ENCODE data around the gene GJE1. TPM values are rescaled to one million over a fixed set of nuclear protein-coding genes. Genes with fewer than 3 reads are reported as not detected.
"Not testable (repeated sequence)": the region's sequence is repeated elsewhere in the genome, so short reads cannot be mapped to it uniquely, and the experiment has no call there.

GJE1 gene, protein sequence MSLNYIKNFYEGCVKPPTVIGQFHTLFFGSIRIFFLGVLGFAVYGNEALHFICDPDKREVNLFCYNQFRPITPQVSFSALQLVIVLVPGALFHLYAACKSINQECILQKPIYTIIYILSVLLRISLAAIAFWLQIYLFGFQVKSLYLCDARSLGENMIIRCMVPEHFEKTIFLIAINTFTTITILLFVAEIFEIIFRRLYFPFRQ
- total RNA-seq: not detected in 2 replicates
- long read RNA-seq: 0 reads

- peaks cover 4% of the 10 kb centered on the region for H3K4me1 Mint-ChIP-seq
- no peak within 1 kb of the TSS for H3K4me3 Mint-ChIP-seq
- no peak within 1 kb of the TSS for H3K27ac Mint-ChIP-seq (ENCODE audit: unreplicated experiment)
- no peak for TF ChIP-seq CTCF (conservative IDR thresholded peaks at IDR 0.05)
- H3K27me3 Mint-ChIP-seq (ENCODE audit: low read depth): no peaks in the 10 kb centered on the region
- H3K9me3 Mint-ChIP-seq: no peaks in the 10 kb centered on the region
- no peaks in the 10 kb centered on the region for H3K36me3 Mint-ChIP-seq (ENCODE audit: low read depth)
- DNase-seq (ENCODE audit: low read depth, low spot score): no peak
These were observed at the start of gene GJE1 for GRCh38 chr6:142132625-142133024. TSS of gene GJE1 (plus strand) at chr6:142132925. CDS start at chr6:142133159, 234 bp downstream.

- H3K27ac Mint-ChIP-seq (ENCODE audit: unreplicated experiment): no peak overlapping the region
- H3K9me3 Mint-ChIP-seq: no peaks in the 10 kb centered on the region
- peaks cover 33% of the 10 kb centered on the region for H3K27me3 Mint-ChIP-seq (ENCODE audit: low read depth)
- no peak for DNase-seq (ENCODE audit: low read depth, low spot score)
- no peaks in the 10 kb centered on the region for H3K4me1 Mint-ChIP-seq
- H3K36me3 Mint-ChIP-seq (ENCODE audit: low read depth): no peaks in the 10 kb centered on the region
- TF ChIP-seq CTCF (conservative IDR thresholded peaks at IDR 0.05): no peak
- H3K4me3 Mint-ChIP-seq: peak overlapping the region; percentile 64
These were observed 44.5 kb upstream of the GJE1 start for GRCh38 chr6:142087950-142088857.

- no peak overlapping the region for H3K27ac Mint-ChIP-seq (ENCODE audit: unreplicated experiment)
- H3K36me3 Mint-ChIP-seq (ENCODE audit: low read depth): no peaks in the 10 kb centered on the region
- peaks cover 28% of the 10 kb centered on the region for H3K27me3 Mint-ChIP-seq (ENCODE audit: low read depth)
- DNase-seq (ENCODE audit: low read depth, low spot score): no peak
- peak overlapping the region; percentile 64 for H3K4me3 Mint-ChIP-seq
- TF ChIP-seq CTCF (conservative IDR thresholded peaks at IDR 0.05): no peak
- H3K4me1 Mint-ChIP-seq: no peaks in the 10 kb centered on the region
- H3K9me3 Mint-ChIP-seq: no peaks in the 10 kb centered on the region
These were observed 43.9 kb upstream of the GJE1 start for GRCh38 chr6:142088858-142089216.

GRCh38 chr6:142104820-142105219 is 27.9 kb upstream of the GJE1 start:
- DNase-seq (ENCODE audit: low read depth, low spot score); H3K9me3 Mint-ChIP-seq; H3K4me1 Mint-ChIP-seq; H3K36me3 Mint-ChIP-seq (ENCODE audit: low read depth); H3K4me3 Mint-ChIP-seq; H3K27me3 Mint-ChIP-seq (ENCODE audit: low read depth); H3K27ac Mint-ChIP-seq (ENCODE audit: unreplicated experiment): not testable (repeated sequence)

- not testable (repeated sequence) for H3K27ac Mint-ChIP-seq (ENCODE audit: unreplicated experiment); H3K9me3 Mint-ChIP-seq; H3K4me3 Mint-ChIP-seq; H3K36me3 Mint-ChIP-seq (ENCODE audit: low read depth); DNase-seq (ENCODE audit: low read depth, low spot score); H3K27me3 Mint-ChIP-seq (ENCODE audit: low read depth); H3K4me1 Mint-ChIP-seq
These were observed 21.9 kb upstream of the GJE1 start for GRCh38 chr6:142110820-142111219.

DNA sequence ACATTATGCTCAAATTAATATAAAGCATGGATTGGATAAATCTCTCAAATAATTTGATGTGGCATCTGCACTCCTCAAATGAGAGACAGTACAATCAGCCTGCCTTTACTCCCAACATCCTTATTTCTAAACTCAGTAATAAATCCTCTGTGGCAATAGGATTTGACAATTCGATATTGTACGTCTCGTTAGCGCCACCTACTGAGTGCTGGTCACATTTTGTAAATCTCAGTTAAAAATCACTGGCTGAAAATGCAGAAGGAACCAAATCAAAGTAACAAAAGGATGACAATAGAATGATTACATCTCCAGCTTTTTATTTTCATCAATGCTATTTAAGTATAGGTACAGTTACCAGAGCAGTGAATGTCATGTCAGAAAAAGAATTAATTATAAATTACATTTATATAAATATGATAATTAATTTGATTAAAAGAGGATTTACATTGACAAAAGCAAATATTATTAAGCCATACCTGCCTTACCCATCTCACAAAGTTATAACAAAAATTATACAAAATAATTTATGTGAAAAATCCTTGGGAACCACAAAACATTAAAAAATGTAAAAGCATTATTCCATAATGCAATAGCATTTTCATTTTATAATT is 20.2 kb upstream of the GJE1 start:
- H3K4me3 Mint-ChIP-seq: no peak overlapping the region
- H3K36me3 Mint-ChIP-seq (ENCODE audit: low read depth): no peaks in the 10 kb centered on the region
- DNase-seq (ENCODE audit: low read depth, low spot score): peak; percentile 89
- no peaks in the 10 kb centered on the region for H3K27me3 Mint-ChIP-seq (ENCODE audit: low read depth)
- peaks cover 3% of the 10 kb centered on the region for H3K4me1 Mint-ChIP-seq
- H3K9me3 Mint-ChIP-seq: no peaks in the 10 kb centered on the region
- no peak overlapping the region for H3K27ac Mint-ChIP-seq (ENCODE audit: unreplicated experiment)
- TF ChIP-seq CTCF (conservative IDR thresholded peaks at IDR 0.05): peak; percentile 87

Measured in neural crest cell (in vitro differentiated cells).